ENCODE data around the gene ACIN1. TPM values are rescaled to one million over a fixed set of nuclear protein-coding genes. Genes with fewer than 3 reads are reported as not detected.

Gene ACIN1
- polyA plus RNA-seq, 1 donor (not counting 4 experiments of a cell fraction or from before 2014, with no cell fraction given) = 104 TPM

- TF ChIP-seq CTCF (optimal IDR thresholded peaks at IDR 0.05 in 1 of 3, IDR thresholded peaks at IDR 0.05 in 1 of 3, conservative IDR thresholded peaks at IDR 0.05 in 1 of 3; ENCODE audit: extremely low read depth in 1 of 3, insufficient read depth in 2 of 3, low read length in 3 of 3) = no peak
- TF ChIP-seq EZH2 (IDR thresholded peaks at IDR 0.05; ENCODE audit: low read length) = no peak
- Histone ChIP-seq H3K27me3 (ENCODE audit: control insufficient read depth, extremely low read depth, insufficient read depth, low read length) (no peaks in the 10 kb centered on the region), H3K4me1 (ENCODE audit: control insufficient read depth, extremely low read depth, insufficient read depth, low read length) (peaks cover 21% of the 10 kb centered on the region), H3K79me2 (ENCODE audit: control insufficient read depth, insufficient read depth, low read length) (peaks cover 82% of the 10 kb centered on the region), H3K9ac (ENCODE audit: control insufficient read depth, extremely low read depth, insufficient read depth, low read length) (peak overlapping the region; percentile 100), H4K20me1 (ENCODE audit: control insufficient read depth, extremely low read depth, insufficient read depth, low read length) (peaks cover 17% of the 10 kb centered on the region), H3K27ac (ENCODE audit: control insufficient read depth, insufficient read depth, low read length) (peak overlapping the region; percentile 14), H3K9me3 (ENCODE audit: control insufficient read depth, low read depth, low read length) (no peaks in the 10 kb centered on the region), H3K9me1 (ENCODE audit: control insufficient read depth, extremely low read depth, insufficient read depth, low read length) (peaks cover 4% of the 10 kb centered on the region), H3K36me3 (ENCODE audit: control insufficient read depth in 2 of 2, extremely low read depth in 1 of 2, insufficient read depth in 2 of 2, low read length in 2 of 2) (peaks cover 16 to 47% of the 10 kb centered on the region in 2 experiments), H3K4me2 (ENCODE audit: control insufficient read depth, extremely low read depth, insufficient read depth, low read depth, low read length) (peak overlapping the region; percentile 98), H3K4me3 (ENCODE audit: control insufficient read depth in 2 of 3, extremely low read depth in 1 of 3, insufficient read depth in 2 of 3, low read depth in 1 of 3, low read length in 3 of 3) (peak overlapping the region; percentile 86 to 99 (median 99)), H2AFZ (ENCODE audit: control insufficient read depth, low read length) (no peak overlapping the region)
- DNase-seq (ENCODE audit: low read depth, low spot score) (no peak), FAIRE-seq (no peak)
- dilution Hi-C loops (cut with MboI; ENCODE audit: extremely low pct_ligation_motif_present, low sequenced_read_pairs) = no loop called here
These were observed 1.4 kb downstream of the ACIN1 start for GRCh38 chr14:23093526-23093925.

GRCh38 chr14:23093104-23093503, 1.8 kb downstream of the ACIN1 start:
- H3K27ac ChIP-seq (ENCODE audit: control insufficient read depth, insufficient read depth, low read length) = no peak overlapping the region
- H3K4me1 ChIP-seq (ENCODE audit: control insufficient read depth, extremely low read depth, insufficient read depth, low read length) = peaks cover 21% of the 10 kb centered on the region
- peaks cover 80% of the 10 kb centered on the region for H3K79me2 ChIP-seq (ENCODE audit: control insufficient read depth, insufficient read depth, low read length)
- H3K4me2 ChIP-seq (ENCODE audit: control insufficient read depth, extremely low read depth, insufficient read depth, low read depth, low read length) = peak overlapping the region; percentile 98
- no peak for TF ChIP-seq EZH2 (IDR thresholded peaks at IDR 0.05; ENCODE audit: low read length)
- no peak for TF ChIP-seq CTCF (optimal IDR thresholded peaks at IDR 0.05 in 1 of 3, IDR thresholded peaks at IDR 0.05 in 1 of 3, conservative IDR thresholded peaks at IDR 0.05 in 1 of 3; ENCODE audit: extremely low read depth in 1 of 3, insufficient read depth in 2 of 3, low read length in 3 of 3)
- H3K36me3 ChIP-seq (ENCODE audit: control insufficient read depth in 2 of 2, extremely low read depth in 1 of 2, insufficient read depth in 2 of 2, low read length in 2 of 2) = peaks cover 14 to 48% of the 10 kb centered on the region in 2 experiments
- peaks cover 17% of the 10 kb centered on the region for H4K20me1 ChIP-seq (ENCODE audit: control insufficient read depth, extremely low read depth, insufficient read depth, low read length)
- FAIRE-seq (no peak), DNase-seq (ENCODE audit: low read depth, low spot score) (no peak)
- peaks cover 4% of the 10 kb centered on the region for H3K9me1 ChIP-seq (ENCODE audit: control insufficient read depth, extremely low read depth, insufficient read depth, low read length)
- no peaks in the 10 kb centered on the region for H3K9me3 ChIP-seq (ENCODE audit: control insufficient read depth, low read depth, low read length)
- H2AFZ ChIP-seq (ENCODE audit: control insufficient read depth, low read length) = no peak overlapping the region
- H3K4me3 ChIP-seq (ENCODE audit: control insufficient read depth in 2 of 3, extremely low read depth in 1 of 3, insufficient read depth in 2 of 3, low read depth in 1 of 3, low read length in 3 of 3) = peak overlapping the region in 2 of 3 experiments; percentile 99
- dilution Hi-C loops (cut with MboI; ENCODE audit: extremely low pct_ligation_motif_present, low sequenced_read_pairs) = no loop called here
- H3K9ac ChIP-seq (ENCODE audit: control insufficient read depth, extremely low read depth, insufficient read depth, low read length) = no peak overlapping the region
- no peaks in the 10 kb centered on the region for H3K27me3 ChIP-seq (ENCODE audit: control insufficient read depth, extremely low read depth, insufficient read depth, low read length)

Data from keratinocyte (primary cell).